GM20431 (cell line): Measurements from ENCODE around the gene SEMA5B.

Experiments
- in situ Hi-C: fragments of 300-500 bp; cut with MseI, MboI; formaldehyde crosslinking; loops from one replicate; pipeline ENCODE4 v1.15.0; 2020; ENCODE audit warnings: low sequenced_read_pairs; ENCODE audit not compliant: unreplicated experiment

SEMA5B gene

GRCh38 chr3:122875547-122876127, 151.9 kb downstream of the SEMA5B start:
- in situ Hi-C loops: no loop called here

GRCh38 chr3:122873741-122874515, 153.6 kb downstream of the SEMA5B start:
- in situ Hi-C loops: no loop called here

- in situ Hi-C loops: no loop called here
Observed at GRCh38 chr3:122868322-122868721, 159.2 kb downstream of the SEMA5B start.

- in situ Hi-C loops: no loop called here
Observed at GRCh38 chr3:122864498-122864897, 163.1 kb downstream of the SEMA5B start.

- in situ Hi-C loops: no loop called here
Observed at GRCh38 chr3:122862381-122862780, 165.2 kb downstream of the SEMA5B start.
